GM18870 (cell line): ENCODE measurements around the gene DQX1.
A peak's percentile ranks its signal among the peaks of the same experiment; 100 is the strongest.

Experiments used
- ATAC-seq: cut with Tn5 transposase; IDR thresholded peaks from one replicate; pipeline ENCODE4 v1.9.1; 2021; ENCODE audit warnings: moderate library complexity; ENCODE audit not compliant: unreplicated experiment

DQX1 gene

GRCh38 chr2:74533464-74533863, 7.4 kb upstream of the DQX1 start:
- ATAC-seq = no peak

- ATAC-seq = no peak
Observed at GRCh38 chr2:74532222-74532621, 6.2 kb upstream of the DQX1 start.

- no peak for ATAC-seq
Observed at GRCh38 chr2:74531666-74532065, 5.6 kb upstream of the DQX1 start.

- peak; percentile 32 for ATAC-seq
Observed at GRCh38 chr2:74530239-74531187, 4.5 kb upstream of the DQX1 start.

GRCh38 chr2:74529357-74530238, 3.6 kb upstream of the DQX1 start, which contains the start of the genes AUP1 and HTRA2:
Gene AUP1, minus strand, starts transcription at chr2:74529706. Its CDS starts 77 bp downstream, at chr2:74529629.
Gene HTRA2, plus strand, starts transcription at chr2:74529933. Its CDS starts 74 bp downstream, at chr2:74530007.
- ATAC-seq = peak; percentile 76

- peak; percentile 4 for ATAC-seq
Observed at GRCh38 chr2:74528600-74529356, 2.7 kb upstream of the DQX1 start.

- no peak for ATAC-seq
Observed at GRCh38 chr2:74527741-74528140, 1.7 kb upstream of the DQX1 start.

- no peak for ATAC-seq
Observed at GRCh38 chr2:74526649-74527230, 709 bp upstream of the DQX1 start.

- ATAC-seq = no peak
Observed at GRCh38 chr2:74524955-74525716, 895 bp downstream of the DQX1 start.

GRCh38 chr2:74524005-74524404, 2.0 kb downstream of the DQX1 start:
- ATAC-seq = no peak

- no peak for ATAC-seq
Observed at GRCh38 chr2:74522516-74522915, 3.5 kb downstream of the DQX1 start.

GRCh38 chr2:74516650-74517049, 9.4 kb downstream of the DQX1 start:
- ATAC-seq = no peak

GRCh38 chr2:74515981-74516633, 9.9 kb downstream of the DQX1 start:
- ATAC-seq = no peak

GRCh38 chr2:74515271-74515980, 10.6 kb downstream of the DQX1 start:
- ATAC-seq = no peak

- no peak for ATAC-seq
Observed at GRCh38 chr2:74514368-74515270, 11.4 kb downstream of the DQX1 start, which contains the start of gene TLX2. Gene TLX2, plus strand, starts transcription at chr2:74514450. Its CDS starts 357 bp downstream, at chr2:74514807.

- no peak for ATAC-seq
Observed at GRCh38 chr2:74513605-74514367, 12.2 kb downstream of the DQX1 start.
